SK-N-SH (cell line): ENCODE results near the gene RARA. TPM values are rescaled to one million over a fixed set of nuclear protein-coding genes. Genes with fewer than 3 reads are reported as not detected.

Source experiments
- CTCF ChIA-PET: fragments of 300-600, 350-600 bp; formaldehyde crosslinking; extraction: SDS; loops from one replicate; lab custom pipeline; 2021; lab: Yijun Ruan, JAX
- POLR2A ChIA-PET: fragments of 350-600 bp; sonication (Branson Sonifier 250); formaldehyde crosslinking; extraction: SDS; loops from one replicate; lab custom pipeline; 2020; ENCODE audit warnings: antibody characterized with exemption, inconsistent platforms; lab: Yijun Ruan, JAX
- DNase-seq: peaks from one replicate; pipeline ENCODE4 v3.0.0; 2012
- H2AFZ ChIP-seq: fragments of 200-600 bp; sonication (generic); 2 replicates; pipeline ENCODE4 v1.8.1; 2016; ENCODE audit warnings: antibody characterized with exemption, mild to moderate bottlenecking, low read depth
- H3F3A ChIP-seq: fragments of 200-600 bp; sonication (generic); replicated peaks from 2 replicates; pipeline ENCODE3; 2016; ENCODE audit warnings: antibody characterized with exemption, mild to moderate bottlenecking; ENCODE audit not compliant: insufficient read depth
- H3K27ac ChIP-seq, 2 experiments: fragments of 200-500 bp in 1 of 2; fragments of 200-600 bp in 1 of 2; sonication (Bioruptor generic) in 1 of 2; sonication (generic), shearing (Covaris generic) in 1 of 2; 2 replicates each; pipeline versions ENCODE4 v1.5.1 to v1.6.1; 2014 to 2016; ENCODE audit warnings: low read depth in 2 of 2, inconsistent platforms in 1 of 2, low read length in 1 of 2, mild to moderate bottlenecking in 1 of 2, mixed read lengths in 1 of 2
- H3K27me3 ChIP-seq: fragments of 200-600 bp; sonication (generic), shearing (Covaris generic); 2 replicates; pipeline ENCODE4 v1.6.1; 2016; ENCODE audit warnings: mixed run types; ENCODE audit not compliant: insufficient read depth
- H3K36me3 ChIP-seq, 2 experiments: fragments of 200-500 bp in 1 of 2; fragments of 200-600 bp in 1 of 2; sonication (Bioruptor generic) in 1 of 2; sonication (generic) in 1 of 2; replicated peaks in 1 of 2; 2 replicates each; pipeline versions ENCODE3 to v1.5.1; 2014 to 2016; ENCODE audit warnings: low read length in 1 of 2, mild to moderate bottlenecking in 1 of 2; ENCODE audit not compliant: insufficient read depth in 2 of 2, control insufficient read depth in 1 of 2
- H3K4me1 ChIP-seq, 2 experiments: fragments of 200-500 bp in 1 of 2; fragments of 200-600 bp in 1 of 2; sonication (Bioruptor generic) in 1 of 2; sonication (generic), shearing (Covaris generic) in 1 of 2; 2 replicates each; pipeline versions ENCODE4 v1.5.1 to v1.6.1; 2014 to 2016; ENCODE audit warnings: low read depth in 1 of 2, low read length in 1 of 2, mixed run types in 1 of 2; ENCODE audit not compliant: insufficient read depth in 2 of 2, control insufficient read depth in 1 of 2
- H3K4me2 ChIP-seq: fragments of 200-600 bp; sonication (generic), shearing (Covaris generic); 2 replicates; pipeline ENCODE4 v1.6.1; 2017; ENCODE audit warnings: mixed run types
- H3K4me3 ChIP-seq, 2 experiments: fragments of 200-500 bp in 1 of 2; fragments of 200-600 bp in 1 of 2; sonication (Bioruptor generic) in 1 of 2; sonication (generic), shearing (Covaris generic) in 1 of 2; 2 replicates each; pipeline versions ENCODE4 v1.5.1 to v1.8.1; 2014 to 2016; ENCODE audit warnings: low read depth in 2 of 2, inconsistent platforms in 1 of 2, low read length in 1 of 2, mild to moderate bottlenecking in 1 of 2, mixed read lengths in 1 of 2, moderate library complexity in 1 of 2
- H3K79me2 ChIP-seq: fragments of 200-600 bp; sonication (generic); 2 replicates; pipeline ENCODE4 v1.8.1; 2017; ENCODE audit warnings: mild to moderate bottlenecking; ENCODE audit not compliant: insufficient read depth
- H3K9ac ChIP-seq: fragments of 200-600 bp; sonication (generic); 2 replicates; pipeline ENCODE4 v1.6.1; 2017; ENCODE audit warnings: mixed run types
- H3K9me2 ChIP-seq: fragments of 200-600 bp; sonication (generic); 2 replicates; pipeline ENCODE4 v1.6.1; 2017; ENCODE audit warnings: mixed run types
- H3K9me3 ChIP-seq: fragments of 200-600 bp; sonication (generic); 2 replicates; pipeline ENCODE4 v1.6.1; 2017; ENCODE audit warnings: mixed run types, mild to moderate bottlenecking, moderate library complexity
- H4K20me1 ChIP-seq: fragments of 200-600 bp; sonication (generic); 2 replicates; pipeline ENCODE4 v1.6.1; 2017; ENCODE audit warnings: mild to moderate bottlenecking, mixed run types; ENCODE audit not compliant: insufficient read depth
- CTCF ChIP-seq: fragments of 200-600 bp; sonication (generic); IDR thresholded peaks from 2 replicates; pipeline ENCODE4 v1.6.1; 2017; ENCODE audit warnings: antibody characterized with exemption, mild to moderate bottlenecking, moderate library complexity
- ELF1 ChIP-seq: IDR thresholded peaks from 2 replicates; pipeline ENCODE4 v1.4.0; 2012
- EP300 ChIP-seq, 2 experiments: IDR thresholded peaks; 2 replicates each; pipeline versions ENCODE4 v1.4.0 to v1.6.1; 2012; ENCODE audit warnings: borderline replicate concordance in 1 of 2, low read depth in 1 of 2, low read length in 1 of 2
- FOSL2 ChIP-seq: IDR thresholded peaks from 2 replicates; pipeline ENCODE4 v1.4.0; 2012; ENCODE audit warnings: low read depth, mild to moderate bottlenecking, moderate library complexity, borderline replicate concordance
- FOXJ3 ChIP-seq: sonication (generic); formaldehyde crosslinking; IDR thresholded peaks from 2 replicates; pipeline ENCODE4 v1.5.1; 2020; ENCODE audit warnings: mild to moderate bottlenecking, missing genetic modification reagents
- FOXM1 ChIP-seq: IDR thresholded peaks from 2 replicates; pipeline ENCODE4 v1.4.0; 2012; ENCODE audit warnings: low read depth, mild to moderate bottlenecking
- GATA2 ChIP-seq: sonication (generic); formaldehyde crosslinking; IDR thresholded peaks from 2 replicates; pipeline ENCODE4 v1.5.0; 2020; ENCODE audit warnings: mild to moderate bottlenecking, missing genetic modification reagents
- IRF3 ChIP-seq: fragments of 150-350 bp; IDR thresholded peaks from 2 replicates; pipeline ENCODE4 v1.6.1; 2016; ENCODE audit warnings: mild to moderate bottlenecking, low read depth, low read length
- MAX ChIP-seq: IDR thresholded peaks from 2 replicates; pipeline ENCODE4 v1.4.0; 2012; ENCODE audit warnings: low read depth
- MEF2A ChIP-seq: IDR thresholded peaks from 2 replicates; pipeline ENCODE4 v1.4.0; 2012; ENCODE audit warnings: low read depth, borderline replicate concordance
- NRF1 ChIP-seq: IDR thresholded peaks from 2 replicates; pipeline ENCODE4 v1.6.1; 2012; ENCODE audit warnings: low read depth, mild to moderate bottlenecking, low read length
- PBX3 ChIP-seq: IDR thresholded peaks from 2 replicates; pipeline ENCODE4; 2012
- POLR2AphosphoS5 ChIP-seq: IDR thresholded peaks from 2 replicates; pipeline ENCODE4 v1.6.1; 2012; ENCODE audit warnings: low read depth, low read length
- RCOR1 ChIP-seq: fragments of 150-350 bp; IDR thresholded peaks from 2 replicates; pipeline ENCODE4 v1.6.1; 2017; ENCODE audit warnings: antibody characterized with exemption, low read length
- REST ChIP-seq: IDR thresholded peaks from 2 replicates; pipeline ENCODE4 v1.6.1; 2012; ENCODE audit warnings: mild to moderate bottlenecking, low read depth, low read length, moderate library complexity
- SIN3A ChIP-seq: IDR thresholded peaks from 2 replicates; pipeline ENCODE4 v1.6.1; 2012; ENCODE audit warnings: low read depth, mild to moderate bottlenecking, low read length, moderate library complexity, borderline replicate concordance
- TAF1 ChIP-seq: IDR thresholded peaks from 2 replicates; pipeline ENCODE4 v1.6.1; 2012; ENCODE audit warnings: low read depth, mild to moderate bottlenecking, low read length, moderate library complexity, borderline replicate concordance
- USF2 ChIP-seq: fragments of 150-350 bp; IDR thresholded peaks from 2 replicates; pipeline ENCODE4 v1.6.1; 2017; ENCODE audit warnings: antibody characterized with exemption, low read length, low read depth, borderline replicate concordance
- YY1 ChIP-seq: IDR thresholded peaks from 2 replicates; pipeline ENCODE4 v1.4.0; 2012; ENCODE audit warnings: low read depth, mild to moderate bottlenecking
- WGBS: methylation state at CpG from one replicate; pipeline ENCODE4 v1.1.6; 2017; ENCODE audit warnings: low lambda C conversion rate; 5-methylcytosine and 5-hydroxymethylcytosine counted together
- polyA plus RNA-seq, 3 experiments: library from polyadenylated mRNA; depleted of rRNA; stranded (reverse); fragments of >200 nt; gene quantifications; 2 replicates each; pipeline ENCODE4 v1.2.3, GENCODE V29; 2012

RARA gene
- polyA plus RNA-seq, 1 of the 3 experiments (the other 2 are of a cell fraction), result 13.3 TPM

- WGBS, result 90% methylated on average over 27 of the region's 32 CpGs
- Histone ChIP-seq H3K36me3 (peaks cover 0 to 9% of the 10 kb centered on the region in 2 experiments), H3K27ac (no peak overlapping the region), H3F3A (peaks cover 21% of the 10 kb centered on the region), H3K27me3 (no peaks in the 10 kb centered on the region), H3K4me3 (no peak overlapping the region), H3K9me3 (no peaks in the 10 kb centered on the region), H3K9me2 (no peaks in the 10 kb centered on the region), H3K79me2 (no peaks in the 10 kb centered on the region)
- no peak for DNase-seq
- TF ChIP-seq USF2 (no peak), EP300 (IDR thresholded peaks at IDR 0.05; ENCODE audit: borderline replicate concordance in 1 of 2, low read depth in 1 of 2, low read length in 1 of 2) (no peak), CTCF (no peak), MEF2A (no peak), NRF1 (no peak), FOXJ3 (no peak), MAX (no peak), SIN3A (no peak), PBX3 (no peak), FOXM1 (no peak), GATA2 (CRISPR knock-in tag) (no peak), REST (no peak), POLR2AphosphoS5 (no peak), YY1 (no peak), FOSL2 (no peak), ELF1 (no peak), RCOR1 (no peak), IRF3 (no peak), TAF1 (no peak)
- TF ChIP-seq, all 33 proteins: peak for 0
- H4K20me1 ChIP-seq, result 0 out of 2 replicates have a peak, but pooled peaks cover 3% of the 10 kb centered on the region
- peaks cover 6 to 19% of the 10 kb centered on the region in 2 experiments; a peak in 2 of 4 replicates for H3K4me1 ChIP-seq
- H2AFZ ChIP-seq, result no peak overlapping the region
- ChIA-PET CTCF (interaction anchor here (0.9 to 57.6 kb wide), 16 partner anchors 10 to 197 kb away, joined by 3 to 1706 read pairs (median 8); partner anchors contain the start of genes CCR7, CDC6, RARA and TOP2A), POLR2A (interaction anchor here (0.9 to 1.2 kb wide), 5 partner anchors 10 to 174 kb away, joined by 3 to 4 read pairs (median 3); partner anchors contain the start of gene TOP2A)
- no peak overlapping the region for H3K9ac ChIP-seq
- no peak overlapping the region for H3K4me2 ChIP-seq
These were observed 52.3 kb downstream of the RARA start for GRCh38 chr17:40361063-40361924.
